Muscle of leg (tissue), 11 donors: ENCODE data around the gene C1orf74. TPM values are rescaled to one million over a fixed set of nuclear protein-coding genes. Genes with fewer than 3 reads are reported as not detected.
"Not testable (repeated sequence)": the region's sequence is repeated elsewhere in the genome, so short reads cannot be mapped to it uniquely, and the experiment has no call there.

ENCODE experiments used
- DNase-seq: peaks from one replicate; pipeline ENCODE4 v3.0.0; 2013
- H3K27ac ChIP-seq: one replicate; pipeline ENCODE4 v1.5.1; 2013; ENCODE audit warnings: mild to moderate bottlenecking, low read length, control low read depth
- H3K27me3 ChIP-seq: one replicate; pipeline ENCODE4 v1.6.1; 2013; ENCODE audit warnings: low read length; ENCODE audit not compliant: control insufficient read depth, insufficient read depth
- H3K36me3 ChIP-seq: one replicate; pipeline ENCODE4 v1.6.1; 2013; ENCODE audit warnings: low read length; ENCODE audit not compliant: control insufficient read depth, insufficient read depth
- H3K4me1 ChIP-seq: one replicate; pipeline ENCODE4 v1.6.1; 2013; ENCODE audit warnings: low read length; ENCODE audit not compliant: control insufficient read depth, insufficient read depth
- H3K4me3 ChIP-seq: one replicate; pipeline ENCODE4 v1.5.1; 2013; ENCODE audit warnings: low read length, control low read depth
- H3K9me3 ChIP-seq: replicated peaks from 2 replicates; pipeline ENCODE4 v1.6.1; 2013; ENCODE audit warnings: low read depth, low read length; ENCODE audit not compliant: control insufficient read depth
- WGBS: methylation state at CpG from one replicate; pipeline ENCODE4 v1.1.5; 2013; ENCODE audit warnings: missing lambda C conversion rate; ENCODE audit not compliant: insufficient coverage; 5-methylcytosine and 5-hydroxymethylcytosine counted together
- polyA plus RNA-seq, 8 donors: library from polyadenylated mRNA; unstranded; fragments of 120-200 nt; gene quantifications; one replicate each; pipeline versions ENCODE4 v1.2.1 to v1.2.3, GENCODE V29; 2013; ENCODE audit warnings: inconsistent platforms in 1 of 8, low replicate concordance in 1 of 8; ENCODE audit not compliant: insufficient read length in 8 of 8, insufficient read depth in 1 of 8
- total RNA-seq: library from RNA; stranded (reverse); fragments of 120-200 nt; gene quantifications from one replicate; pipeline ENCODE4 v1.2.4, GENCODE V29; 2013

The C1orf74 gene
- total and polyA plus RNA-seq, 9 donors = 2.1 to 3.0 (median 2.4) TPM

- no peak overlapping the region for H3K4me3 ChIP-seq
- WGBS = no CpG with 5 or more reads among the region's 4 CpGs
These were observed 23.1 kb upstream of the C1orf74 start for GRCh38 chr1:209807509-209807908.

GRCh38 chr1:209805875-209806760 lies 21.8 kb upstream of the C1orf74 start, which contains the start of gene IRF6:
IRF6 (minus strand) TSS chr1:209806142; CDS start chr1:209801413, 4,729 bp downstream.
- peak; percentile 63 for DNase-seq
- Histone ChIP-seq H3K36me3 (no peaks in the 10 kb centered on the region), H3K9me3 (no peaks in the 10 kb centered on the region), H3K27me3 (peaks cover 21% of the 10 kb centered on the region), H3K4me1 (peaks cover 15% of the 10 kb centered on the region), H3K4me3 (peak within 1 kb of the TSS; percentile 17), H3K27ac (no peak within 1 kb of the TSS)
- 4% methylated on average over 32 of the region's 46 CpGs for WGBS

More at GRCh38 chr1:209807509-209807908, 23.1 kb upstream of the C1orf74 start:
- peaks cover 21% of the 10 kb centered on the region for H3K27me3 ChIP-seq
- H3K36me3 ChIP-seq = no peaks in the 10 kb centered on the region
- peaks cover 13% of the 10 kb centered on the region for H3K4me1 ChIP-seq
- no peaks in the 10 kb centered on the region for H3K9me3 ChIP-seq
- DNase-seq = no peak
- H3K27ac ChIP-seq = no peak overlapping the region

GRCh38 chr1:209805341-209805781 lies 21.0 kb upstream of the C1orf74 start:
- no peak for DNase-seq
- 34% methylated on average over 12 of the region's 19 CpGs for WGBS
- no peak overlapping the region for H3K27ac ChIP-seq
- peaks cover 21% of the 10 kb centered on the region for H3K27me3 ChIP-seq
- no peaks in the 10 kb centered on the region for H3K9me3 ChIP-seq
- H3K36me3 ChIP-seq = no peaks in the 10 kb centered on the region
- H3K4me3 ChIP-seq = no peak overlapping the region
- peaks cover 16% of the 10 kb centered on the region for H3K4me1 ChIP-seq

GRCh38 chr1:209803568-209803967 lies 19.2 kb upstream of the C1orf74 start:
- H3K4me1 ChIP-seq = peaks cover 16% of the 10 kb centered on the region
- H3K4me3 ChIP-seq = no peak overlapping the region
- no CpG with 5 or more reads among the region's 1 CpG for WGBS
- no peak overlapping the region for H3K27ac ChIP-seq
- peaks cover 24% of the 10 kb centered on the region for H3K27me3 ChIP-seq
- DNase-seq = no peak
- no peaks in the 10 kb centered on the region for H3K36me3 ChIP-seq
- H3K9me3 ChIP-seq = no peaks in the 10 kb centered on the region

- Histone ChIP-seq H3K27ac (no peak overlapping the region), H3K27me3 (peaks cover 29% of the 10 kb centered on the region), H3K4me3 (no peak overlapping the region), H3K9me3 (no peaks in the 10 kb centered on the region), H3K36me3 (no peaks in the 10 kb centered on the region), H3K4me1 (peaks cover 14% of the 10 kb centered on the region)
- DNase-seq = no peak
- no CpG with 5 or more reads among the region's 4 CpGs for WGBS
These were observed 18.4 kb upstream of the C1orf74 start for GRCh38 chr1:209802780-209803152.

- no CpG with 5 or more reads among the region's 4 CpGs for WGBS
- no peaks in the 10 kb centered on the region for H3K9me3 ChIP-seq
- peaks cover 29% of the 10 kb centered on the region for H3K27me3 ChIP-seq
- H3K36me3 ChIP-seq = no peaks in the 10 kb centered on the region
- H3K27ac ChIP-seq = peak overlapping the region; percentile 25
- DNase-seq = no peak
- no peak overlapping the region for H3K4me3 ChIP-seq
- H3K4me1 ChIP-seq = peaks cover 11% of the 10 kb centered on the region
These were observed 17.9 kb upstream of the C1orf74 start for GRCh38 chr1:209802117-209802779.

- Histone ChIP-seq H3K27me3 (peaks cover 30% of the 10 kb centered on the region), H3K4me1 (peaks cover 10% of the 10 kb centered on the region), H3K36me3 (no peaks in the 10 kb centered on the region), H3K4me3 (no peak overlapping the region), H3K9me3 (no peaks in the 10 kb centered on the region), H3K27ac (no peak overlapping the region)
- no CpG with 5 or more reads among the region's 5 CpGs for WGBS
- DNase-seq = peak; percentile 84
These were observed 16.9 kb upstream of the C1orf74 start for GRCh38 chr1:209800984-209801834.

- H3K4me3 ChIP-seq = no peak overlapping the region
- no peaks in the 10 kb centered on the region for H3K9me3 ChIP-seq
- H3K4me1 ChIP-seq = peaks cover 3% of the 10 kb centered on the region
- 72% methylated on average over 6 of the region's 9 CpGs for WGBS
- peaks cover 17% of the 10 kb centered on the region for H3K27me3 ChIP-seq
- no peaks in the 10 kb centered on the region for H3K36me3 ChIP-seq
- no peak overlapping the region for H3K27ac ChIP-seq
- DNase-seq = no peak
These were observed 13.8 kb upstream of the C1orf74 start for GRCh38 chr1:209797978-209798639.

GRCh38 chr1:209793711-209794110 lies 9.4 kb upstream of the C1orf74 start:
- not testable (repeated sequence) for H3K36me3 ChIP-seq, H3K4me3 ChIP-seq, H3K4me1 ChIP-seq, DNase-seq, H3K27ac ChIP-seq, H3K9me3 ChIP-seq
- H3K27me3 ChIP-seq = peaks cover 36% of the 10 kb centered on the region
- no CpG with 5 or more reads among the region's 3 CpGs for WGBS
